Measurements from ENCODE around the gene GDF10.

The GDF10 gene

GRCh38 chr10:47351899-47352815 is 52.2 kb downstream of the GDF10 start:
- no peak for DNase-seq (ENCODE audit: low read depth in 2 of 2)

DNA sequence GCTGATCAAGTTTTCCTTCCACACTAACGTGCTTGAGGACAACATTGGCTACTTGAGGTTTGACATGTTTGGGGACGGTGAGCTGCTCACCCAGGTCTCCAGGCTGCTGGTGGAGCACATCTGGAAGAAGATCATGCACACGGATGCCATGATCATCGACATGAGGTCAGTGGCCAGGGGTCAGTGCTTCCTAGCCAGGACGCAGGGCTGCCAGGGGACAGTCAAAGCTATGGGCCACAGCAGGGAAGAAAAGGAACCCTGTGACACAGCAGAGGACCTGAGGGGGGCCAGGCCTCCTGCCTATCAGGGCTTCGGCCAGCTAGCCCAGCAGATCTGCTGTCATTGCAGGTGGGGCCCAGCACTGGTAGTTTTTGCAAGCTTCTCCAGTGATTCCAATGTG is 53.4 kb downstream of the GDF10 start:
- DNase-seq (ENCODE audit: low read depth in 2 of 2), result no peak

- no peak for DNase-seq (ENCODE audit: low read depth in 2 of 2)
Measured at GRCh38 chr10:47354165-47354564, 54.2 kb downstream of the GDF10 start.

DNA sequence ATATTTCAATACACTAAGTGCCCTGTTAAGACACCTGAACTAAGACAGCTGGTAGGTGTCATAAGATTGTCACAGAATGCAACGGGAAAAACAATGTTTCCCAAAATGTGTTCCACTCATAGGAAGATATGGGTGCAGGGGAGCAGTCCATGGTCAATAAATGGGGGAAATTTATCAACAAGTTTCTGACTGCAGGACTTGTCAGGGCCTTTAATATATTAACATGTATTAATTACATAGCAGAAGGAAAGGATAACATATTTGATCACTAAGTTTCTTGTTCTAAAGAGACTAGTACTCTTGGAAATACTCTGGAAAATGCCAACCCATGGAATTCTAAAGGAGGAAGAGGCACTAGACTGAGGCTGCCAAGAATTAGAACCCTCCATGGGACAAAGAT is 54.9 kb downstream of the GDF10 start:
- no peak for DNase-seq (ENCODE audit: low read depth in 2 of 2)

- no peak for DNase-seq (ENCODE audit: low read depth in 2 of 2)
Measured at GRCh38 chr10:47356708-47357107, 56.7 kb downstream of the GDF10 start.

- no peak for DNase-seq (ENCODE audit: low read depth in 2 of 2)
Measured at GRCh38 chr10:47357131-47357582, 57.2 kb downstream of the GDF10 start.

- DNase-seq (ENCODE audit: low read depth in 2 of 2), result no peak
Measured at GRCh38 chr10:47357911-47358310, 57.9 kb downstream of the GDF10 start.

- DNase-seq (ENCODE audit: low read depth in 2 of 2), result no peak
Measured at GRCh38 chr10:47358457-47358856, 58.5 kb downstream of the GDF10 start.

DNA sequence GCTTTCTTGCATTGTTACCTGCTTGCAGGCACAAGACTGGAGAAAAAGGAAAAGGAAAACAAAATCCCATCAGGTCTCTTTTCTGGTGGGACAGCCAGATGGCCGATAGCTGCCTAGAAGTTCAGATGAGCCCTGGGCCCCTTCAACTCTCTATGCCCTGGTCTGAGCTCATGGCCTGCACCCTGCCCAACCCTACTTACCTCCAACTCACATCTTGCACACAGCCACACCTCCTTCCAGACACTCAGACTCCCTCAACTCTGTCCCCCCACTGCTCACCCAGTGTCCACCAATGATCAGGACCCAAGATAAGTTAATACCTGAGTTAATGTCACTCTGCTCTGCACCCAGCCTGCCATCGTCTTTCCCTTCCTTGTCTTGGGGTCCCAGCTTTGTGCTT is 59.1 kb downstream of the GDF10 start:
- DNase-seq (ENCODE audit: low read depth in 2 of 2), result no peak

DNA sequence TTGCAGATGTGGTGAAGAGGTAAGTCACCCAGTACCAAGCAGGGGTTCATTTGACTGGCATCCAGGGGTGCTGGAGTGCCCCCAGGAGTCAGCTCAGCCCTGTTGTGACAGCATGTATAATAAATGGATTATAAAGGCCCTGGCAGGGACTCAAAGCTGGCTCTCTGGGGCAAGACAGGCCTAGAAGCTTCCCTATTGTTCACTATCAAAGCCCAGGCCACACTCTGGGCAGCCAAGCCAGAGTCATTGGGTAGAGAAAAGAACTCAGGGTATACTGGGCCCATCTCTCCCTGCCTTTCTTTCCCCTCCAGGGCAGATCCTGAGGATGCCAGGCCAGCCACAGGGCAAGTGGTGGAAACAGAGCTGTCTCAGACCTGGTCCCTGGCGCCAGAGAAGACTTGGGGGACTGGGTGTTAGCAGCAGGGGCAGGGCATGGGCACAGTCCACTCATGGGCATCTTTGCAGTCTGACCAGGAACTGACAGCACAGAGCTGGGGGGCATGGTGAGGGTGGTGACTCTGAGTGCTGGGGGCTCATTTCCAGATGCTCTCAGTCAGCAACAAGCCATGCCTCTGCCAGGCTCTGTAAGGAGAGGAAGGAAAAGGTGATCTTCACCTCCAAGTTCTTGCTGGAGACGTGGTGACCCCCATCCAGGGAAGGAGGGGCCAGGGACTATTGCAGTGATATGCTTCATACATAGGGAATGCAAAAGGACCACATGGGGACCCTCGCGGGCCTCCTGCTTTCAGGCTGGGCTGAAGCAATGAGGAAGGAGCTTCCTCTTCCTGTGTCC is 59.8 kb downstream of the GDF10 start:
- no peak for DNase-seq (ENCODE audit: low read depth in 2 of 2)

DNA sequence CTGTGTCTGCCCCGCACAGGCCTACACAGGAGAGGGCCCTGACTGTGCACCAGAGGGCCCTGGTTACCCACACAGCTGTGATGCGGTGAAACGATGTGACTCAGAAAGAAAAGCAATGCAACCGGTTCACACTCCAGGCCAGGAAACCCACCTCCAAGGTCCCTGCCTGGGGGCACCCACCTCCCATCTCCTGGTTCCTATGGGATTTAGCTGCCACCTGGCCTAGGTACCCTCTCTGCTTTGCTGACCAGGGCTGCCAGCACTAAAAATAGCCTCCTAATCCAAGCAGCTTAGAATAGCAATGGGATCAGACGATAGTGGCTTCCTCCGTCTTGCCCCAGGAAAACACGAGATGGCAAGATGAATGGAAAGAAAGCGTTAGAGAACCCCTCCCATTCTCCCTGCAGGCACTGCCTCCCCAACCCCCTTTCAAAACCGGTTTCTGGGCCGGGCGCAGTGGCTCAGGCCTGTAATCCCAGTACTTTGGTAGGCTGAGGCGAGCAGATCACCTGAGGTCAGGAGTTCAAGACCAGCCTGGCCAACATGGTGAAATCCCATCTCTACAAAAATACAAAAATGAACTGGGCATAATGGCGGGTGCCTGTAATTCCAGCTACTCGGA is 60.5 kb downstream of the GDF10 start:
- DNase-seq (ENCODE audit: low read depth in 2 of 2), result no peak

GRCh38 chr10:47361293-47361692 is 61.3 kb downstream of the GDF10 start:
- peak; percentile 14 to 23 for DNase-seq (ENCODE audit: low read depth in 2 of 2)

GRCh38 chr10:47362199-47362598 is 62.2 kb downstream of the GDF10 start:
- DNase-seq (ENCODE audit: low read depth in 2 of 2), result no peak
